ENCODE results near the gene MAPK8. TPM values are rescaled to one million over a fixed set of nuclear protein-coding genes. Genes with fewer than 3 reads are reported as not detected.

Gene MAPK8
- total RNA-seq, 2 experiments from 2014 or later: 29.1 to 40.5 TPM

- no TSS peak for BruUV-seq (replicated peaks)
- no peak overlapping the region for H3K27ac ChIP-seq (ENCODE audit: low read depth, low read length, poor library complexity, severe bottlenecking)
- no peaks in the 10 kb centered on the region for H3K4me1 ChIP-seq (ENCODE audit: insufficient read depth, low read length, poor library complexity, severe bottlenecking)
- no peak overlapping the region for H3K4me2 ChIP-seq (ENCODE audit: low read length)
- ChIA-PET POLR2A (no interaction called here), CTCF (ENCODE audit: unreplicated experiment) (no interaction called here)
- no peak overlapping the region for H3K4me3 ChIP-seq (ENCODE audit: low read depth, low read length, poor library complexity, severe bottlenecking)
- peaks cover 30% of the 10 kb centered on the region; the same call in 1 of the 2 replicates for H4K20me1 ChIP-seq (ENCODE audit: insufficient read depth, low read length)
- no peak for DNase-seq (ENCODE audit: low spot score)
- H3K9me3 ChIP-seq (ENCODE audit: low read length): no peaks in the 10 kb centered on the region
- H3K36me3 ChIP-seq (ENCODE audit: insufficient read depth, low read length): no peaks in the 10 kb centered on the region
- TF ChIP-seq EZH2phosphoT487 (IDR thresholded peaks at IDR 0.05; ENCODE audit: borderline replicate concordance, low read depth, low read length) (no peak), CTCF (conservative IDR thresholded peaks at IDR 0.05; ENCODE audit: low read length) (no peak)
- no peaks in the 10 kb centered on the region for H3K9me2 ChIP-seq (ENCODE audit: insufficient read depth, low read length)
- H2AFZ ChIP-seq (ENCODE audit: low read length): no peak overlapping the region
- intact Hi-C loops (cut with micrococcal nuclease; ENCODE audit: unreplicated experiment): no loop called here
- no peaks in the 10 kb centered on the region for H3K79me2 ChIP-seq (ENCODE audit: insufficient read depth, low read depth, low read length)
Measured at GRCh38 chr10:48357631-48358030, 51.2 kb downstream of the MAPK8 start.

- Histone ChIP-seq H3K4me2 (ENCODE audit: low read length) (no peak overlapping the region), H3K4me1 (ENCODE audit: insufficient read depth, low read length, poor library complexity, severe bottlenecking) (no peaks in the 10 kb centered on the region), H3K9me2 (ENCODE audit: insufficient read depth, low read length) (no peaks in the 10 kb centered on the region), H2AFZ (ENCODE audit: low read length) (no peak overlapping the region), H3K9me3 (ENCODE audit: low read length) (no peaks in the 10 kb centered on the region), H4K20me1 (ENCODE audit: insufficient read depth, low read length) (peaks cover 30% of the 10 kb centered on the region; the same call in 1 of the 2 replicates), H3K27ac (ENCODE audit: low read depth, low read length, poor library complexity, severe bottlenecking) (no peak overlapping the region), H3K79me2 (ENCODE audit: insufficient read depth, low read depth, low read length) (no peaks in the 10 kb centered on the region), H3K36me3 (ENCODE audit: insufficient read depth, low read length) (no peaks in the 10 kb centered on the region), H3K4me3 (ENCODE audit: low read depth, low read length, poor library complexity, severe bottlenecking) (no peak overlapping the region)
- BruUV-seq (replicated peaks): no TSS peak
- ChIA-PET POLR2A (no interaction called here), CTCF (ENCODE audit: unreplicated experiment) (no interaction called here)
- intact Hi-C loops (cut with micrococcal nuclease; ENCODE audit: unreplicated experiment): no loop called here
- DNase-seq (ENCODE audit: low spot score): no peak
- no peak for TF ChIP-seq EZH2phosphoT487 (IDR thresholded peaks at IDR 0.05; ENCODE audit: borderline replicate concordance, low read depth, low read length)
- no peak for TF ChIP-seq CTCF (conservative IDR thresholded peaks at IDR 0.05; ENCODE audit: low read length)
Measured at GRCh38 chr10:48358162-48358561, 51.7 kb downstream of the MAPK8 start.

- Histone ChIP-seq H3K4me1 (ENCODE audit: insufficient read depth, low read length, poor library complexity, severe bottlenecking) (no peaks in the 10 kb centered on the region), H3K36me3 (ENCODE audit: insufficient read depth, low read length) (no peaks in the 10 kb centered on the region), H4K20me1 (ENCODE audit: insufficient read depth, low read length) (peaks cover 33% of the 10 kb centered on the region), H3K9me3 (ENCODE audit: low read length) (no peaks in the 10 kb centered on the region), H3K79me2 (ENCODE audit: insufficient read depth, low read depth, low read length) (no peaks in the 10 kb centered on the region), H3K9me2 (ENCODE audit: insufficient read depth, low read length) (no peaks in the 10 kb centered on the region), H2AFZ (ENCODE audit: low read length) (no peak overlapping the region), H3K4me3 (ENCODE audit: low read depth, low read length, poor library complexity, severe bottlenecking) (no peak overlapping the region), H3K27ac (ENCODE audit: low read depth, low read length, poor library complexity, severe bottlenecking) (no peak overlapping the region), H3K4me2 (ENCODE audit: low read length) (no peak overlapping the region)
- intact Hi-C loops (cut with micrococcal nuclease; ENCODE audit: unreplicated experiment): no loop called here
- ChIA-PET CTCF (ENCODE audit: unreplicated experiment) (no interaction called here), POLR2A (no interaction called here)
- no peak for DNase-seq (ENCODE audit: low spot score)
- no TSS peak for BruUV-seq (replicated peaks)
- TF ChIP-seq EZH2phosphoT487 (IDR thresholded peaks at IDR 0.05; ENCODE audit: borderline replicate concordance, low read depth, low read length) (0 out of 2 replicates have a peak, but pooled peaks have one; percentile 81), CTCF (conservative IDR thresholded peaks at IDR 0.05; ENCODE audit: low read length) (no peak)
Measured at GRCh38 chr10:48358838-48359237, 52.4 kb downstream of the MAPK8 start.

All from OCI-LY7 (cell line).